Measurements from ENCODE around the gene CTNNA2.

Gene CTNNA2

GRCh38 chr2:80333886-80334285 lies 821.0 kb downstream of the CTNNA2 start:
- DNase-seq (ENCODE audit: low read depth), result no peak

- DNase-seq (ENCODE audit: low read depth), result no peak
Measured at GRCh38 chr2:80335411-80335810, 822.6 kb downstream of the CTNNA2 start.

GRCh38 chr2:80338794-80339193 lies 825.9 kb downstream of the CTNNA2 start:
- DNase-seq (ENCODE audit: low read depth), result no peak

GRCh38 chr2:80340022-80340421 lies 827.2 kb downstream of the CTNNA2 start:
- DNase-seq (ENCODE audit: low read depth), result no peak

- DNase-seq (ENCODE audit: low read depth), result no peak
Measured at GRCh38 chr2:80348078-80348477, 835.2 kb downstream of the CTNNA2 start.

GRCh38 chr2:80348953-80349352 lies 836.1 kb downstream of the CTNNA2 start:
- no peak for DNase-seq (ENCODE audit: low read depth)

GRCh38 chr2:80351231-80351630 lies 838.4 kb downstream of the CTNNA2 start:
- DNase-seq (ENCODE audit: low read depth), result no peak

GRCh38 chr2:80354858-80355257 lies 842.0 kb downstream of the CTNNA2 start:
- DNase-seq (ENCODE audit: low read depth), result no peak

GRCh38 chr2:80361904-80362303 lies 849.1 kb downstream of the CTNNA2 start:
- DNase-seq (ENCODE audit: low read depth), result no peak

- no peak for DNase-seq (ENCODE audit: low read depth)
Measured at GRCh38 chr2:80363330-80363729, 850.5 kb downstream of the CTNNA2 start.

GRCh38 chr2:80363791-80364349 lies 851.0 kb downstream of the CTNNA2 start:
- no peak for DNase-seq (ENCODE audit: low read depth)

GRCh38 chr2:80364524-80365212 lies 851.8 kb downstream of the CTNNA2 start:
- DNase-seq (ENCODE audit: low read depth), result no peak

GRCh38 chr2:80365762-80366161 lies 852.9 kb downstream of the CTNNA2 start:
- no peak for DNase-seq (ENCODE audit: low read depth)

GRCh38 chr2:80370375-80371009 lies 857.6 kb downstream of the CTNNA2 start:
- no peak for DNase-seq (ENCODE audit: low read depth)

GRCh38 chr2:80374105-80374504 lies 861.3 kb downstream of the CTNNA2 start:
- DNase-seq (ENCODE audit: low read depth), result no peak

GRCh38 chr2:80377071-80377470 lies 864.2 kb downstream of the CTNNA2 start:
- no peak for DNase-seq (ENCODE audit: low read depth)

- DNase-seq (ENCODE audit: low read depth), result no peak
Measured at GRCh38 chr2:80380736-80381135, 867.9 kb downstream of the CTNNA2 start.

- no peak for DNase-seq (ENCODE audit: low read depth)
Measured at GRCh38 chr2:80381666-80382065, 868.8 kb downstream of the CTNNA2 start.

GRCh38 chr2:80392441-80392840 lies 879.6 kb downstream of the CTNNA2 start:
- DNase-seq (ENCODE audit: low read depth), result no peak

- DNase-seq (ENCODE audit: low read depth), result no peak
Measured at GRCh38 chr2:80393991-80394390, 881.1 kb downstream of the CTNNA2 start.

GRCh38 chr2:80395251-80395650 lies 882.4 kb downstream of the CTNNA2 start:
- DNase-seq (ENCODE audit: low read depth), result no peak

GRCh38 chr2:80396276-80396675 lies 883.4 kb downstream of the CTNNA2 start:
- DNase-seq (ENCODE audit: low read depth), result no peak

- no peak for DNase-seq (ENCODE audit: low read depth)
Measured at GRCh38 chr2:80403081-80403480, 890.2 kb downstream of the CTNNA2 start.

- DNase-seq (ENCODE audit: low read depth), result no peak
Measured at GRCh38 chr2:80407377-80407776, 894.5 kb downstream of the CTNNA2 start.

Measured in stimulated activated CD8-positive, alpha-beta memory T cell treated with anti-CD3 and anti-CD28 coated beads, Interleukin-7, amount 100 ng/mL, for 24 hours (primary cell).